ENCODE measurements around the gene OR2Y1. TPM values are rescaled to one million over a fixed set of nuclear protein-coding genes. Genes with fewer than 3 reads are reported as not detected.
"Not testable (repeated sequence)": the region's sequence is repeated elsewhere in the genome, so short reads cannot be mapped to it uniquely, and the experiment has no call there.

The OR2Y1 gene
- total RNA-seq = not detected

GRCh38 chr5:180739958-180740357 lies at the start of gene OR2Y1:
Gene OR2Y1 (minus strand): TSS chr5:180740058. CDS start chr5:180740058, 0 bp downstream.
- DNase-seq = no peak

GRCh38 chr5:180788651-180789410 lies 49.0 kb upstream of the OR2Y1 start:
- DNase-seq = not testable (repeated sequence)

- DNase-seq = no peak
Measured at GRCh38 chr5:180787711-180788431, 48.0 kb upstream of the OR2Y1 start.

- no peak for DNase-seq
Measured at GRCh38 chr5:180786531-180787398, 46.9 kb upstream of the OR2Y1 start.

- peak; percentile 64 for DNase-seq
Measured at GRCh38 chr5:180785794-180786221, 46.0 kb upstream of the OR2Y1 start.

- no peak for DNase-seq
Measured at GRCh38 chr5:180785121-180785781, 45.4 kb upstream of the OR2Y1 start.

GRCh38 chr5:180784497-180785097 lies 44.7 kb upstream of the OR2Y1 start:
- peak; percentile 70 for DNase-seq

- DNase-seq = no peak
Measured at GRCh38 chr5:180783340-180784052, 43.6 kb upstream of the OR2Y1 start.

GRCh38 chr5:180782748-180783147 lies 42.9 kb upstream of the OR2Y1 start:
- DNase-seq = no peak

- DNase-seq = not testable (repeated sequence)
Measured at GRCh38 chr5:180781900-180782326, 42.1 kb upstream of the OR2Y1 start.

GRCh38 chr5:180779985-180780610 lies 40.2 kb upstream of the OR2Y1 start:
- DNase-seq = no peak

- DNase-seq = no peak
Measured at GRCh38 chr5:180777475-180777874, 37.6 kb upstream of the OR2Y1 start.

GRCh38 chr5:180776376-180776775 lies 36.5 kb upstream of the OR2Y1 start:
- DNase-seq = no peak

- no peak for DNase-seq
Measured at GRCh38 chr5:180775624-180776023, 35.8 kb upstream of the OR2Y1 start.

GRCh38 chr5:180771839-180772238 lies 32.0 kb upstream of the OR2Y1 start:
- no peak for DNase-seq

GRCh38 chr5:180769821-180770220 lies 30.0 kb upstream of the OR2Y1 start:
- DNase-seq = no peak

- no peak for DNase-seq
Measured at GRCh38 chr5:180755601-180756000, 15.7 kb upstream of the OR2Y1 start.

- no peak for DNase-seq
Measured at GRCh38 chr5:180744253-180744652, 4.4 kb upstream of the OR2Y1 start.

GRCh38 chr5:180742727-180743126 lies 2.9 kb upstream of the OR2Y1 start:
- DNase-seq = no peak

GRCh38 chr5:180740953-180741352 lies 1.1 kb upstream of the OR2Y1 start:
- DNase-seq = not testable (repeated sequence)

Measured in skin of body (tissue), 2 donors.